ENCODE results near the gene C1QL4. TPM values are rescaled to one million over a fixed set of nuclear protein-coding genes. Genes with fewer than 3 reads are reported as not detected.
"Not testable (repeated sequence)": the region's sequence is repeated elsewhere in the genome, so short reads cannot be mapped to it uniquely, and the experiment has no call there.

C1QL4 gene
- total RNA-seq, 4 donors from 2014 or later = 1.7 TPM; not detected in 3

- no peaks in the 10 kb centered on the region for H3K9me3 ChIP-seq
- H3K4me1 ChIP-seq = no peaks in the 10 kb centered on the region
- H3K27me3 ChIP-seq = no peaks in the 10 kb centered on the region
- intact Hi-C loops (cut with DNase I; ENCODE audit: low total_unique reads) = no loop called here
- H3K27ac ChIP-seq = no peak overlapping the region
- H3K4me3 ChIP-seq = no peak overlapping the region
- no peaks in the 10 kb centered on the region for H3K36me3 ChIP-seq
- TF ChIP-seq POLR2A (IDR thresholded peaks at IDR 0.05) (no peak), CTCF (IDR thresholded peaks at IDR 0.05) (no peak)
- DNase-seq = no peak
Observed at GRCh38 chr12:49314811-49315210, 22.2 kb downstream of the C1QL4 start.

- H3K4me1 ChIP-seq; H3K36me3 ChIP-seq; H3K9me3 ChIP-seq; H3K4me3 ChIP-seq; intact Hi-C loops (cut with DNase I; ENCODE audit: low total_unique reads); H3K27ac ChIP-seq; H3K27me3 ChIP-seq; DNase-seq: not testable (repeated sequence)
Observed at GRCh38 chr12:49310451-49311000, 26.5 kb downstream of the C1QL4 start.

- Histone ChIP-seq H3K4me3 (no peak overlapping the region), H3K27me3 (no peaks in the 10 kb centered on the region), H3K36me3 (no peaks in the 10 kb centered on the region), H3K9me3 (no peaks in the 10 kb centered on the region), H3K4me1 (no peaks in the 10 kb centered on the region), H3K27ac (no peak overlapping the region)
- no peak for DNase-seq
- TF ChIP-seq POLR2A (IDR thresholded peaks at IDR 0.05) (no peak), CTCF (IDR thresholded peaks at IDR 0.05) (no peak)
- intact Hi-C loops (cut with DNase I; ENCODE audit: low total_unique reads) = no loop called here
Observed at GRCh38 chr12:49309386-49309785, 27.6 kb downstream of the C1QL4 start.

GRCh38 chr12:49305762-49306510 lies 31.1 kb downstream of the C1QL4 start:
- no peak overlapping the region for H3K27ac ChIP-seq
- H3K9me3 ChIP-seq = no peaks in the 10 kb centered on the region
- peaks cover 0 to 5% of the 10 kb centered on the region in 2 donors for H3K27me3 ChIP-seq
- no peak for DNase-seq
- intact Hi-C loops (cut with DNase I; ENCODE audit: low total_unique reads) = no loop called here
- H3K4me3 ChIP-seq = no peak overlapping the region
- H3K36me3 ChIP-seq = no peaks in the 10 kb centered on the region
- no peak for TF ChIP-seq POLR2A (IDR thresholded peaks at IDR 0.05)
- no peak for TF ChIP-seq CTCF (IDR thresholded peaks at IDR 0.05)
- H3K4me1 ChIP-seq = no peaks in the 10 kb centered on the region

- no peak overlapping the region for H3K4me3 ChIP-seq
- TF ChIP-seq CTCF (IDR thresholded peaks at IDR 0.05) (no peak), POLR2A (IDR thresholded peaks at IDR 0.05) (no peak)
- no peak for DNase-seq
- H3K9me3 ChIP-seq = no peaks in the 10 kb centered on the region
- H3K27ac ChIP-seq = no peak overlapping the region
- no peaks in the 10 kb centered on the region for H3K4me1 ChIP-seq
- H3K36me3 ChIP-seq = no peaks in the 10 kb centered on the region
- peaks cover 0 to 6% of the 10 kb centered on the region in 2 donors for H3K27me3 ChIP-seq
- intact Hi-C loops (cut with DNase I; ENCODE audit: low total_unique reads) = no loop called here
Observed at GRCh38 chr12:49304161-49304560, 32.8 kb downstream of the C1QL4 start.

All from uterus (tissue), 4 donors.